ENCODE data around the gene KRTAP5-4.
"Not testable (repeated sequence)": the region's sequence is repeated elsewhere in the genome, so short reads cannot be mapped to it uniquely, and the experiment has no call there.

Gene KRTAP5-4

GRCh38 chr11:1622086-1622485, at the start of gene KRTAP5-4:
KRTAP5-4 (minus strand) TSS chr11:1622138; CDS start chr11:1622093, 45 bp downstream.
- no peak for DNase-seq (ENCODE audit: low read depth, low spot score)

- no peak for DNase-seq (ENCODE audit: low read depth, low spot score)
Observed at GRCh38 chr11:1671658-1672057, 49.7 kb upstream of the KRTAP5-4 start.

GRCh38 chr11:1670905-1671371, 49.0 kb upstream of the KRTAP5-4 start:
- no peak for DNase-seq (ENCODE audit: low read depth, low spot score)

- not testable (repeated sequence) for DNase-seq (ENCODE audit: low read depth, low spot score)
Observed at GRCh38 chr11:1670457-1670856, 48.5 kb upstream of the KRTAP5-4 start.

- DNase-seq (ENCODE audit: low read depth, low spot score), result no peak
Observed at GRCh38 chr11:1669546-1670218, 47.7 kb upstream of the KRTAP5-4 start.

- no peak for DNase-seq (ENCODE audit: low read depth, low spot score)
Observed at GRCh38 chr11:1668911-1669473, 47.1 kb upstream of the KRTAP5-4 start.

GRCh38 chr11:1667906-1668305, 46.0 kb upstream of the KRTAP5-4 start:
- no peak for DNase-seq (ENCODE audit: low read depth, low spot score)

- DNase-seq (ENCODE audit: low read depth, low spot score), result no peak
Observed at GRCh38 chr11:1667121-1667850, 45.3 kb upstream of the KRTAP5-4 start.

GRCh38 chr11:1665313-1665712, 43.4 kb upstream of the KRTAP5-4 start:
- DNase-seq (ENCODE audit: low read depth, low spot score), result no peak

GRCh38 chr11:1662699-1663283, 40.9 kb upstream of the KRTAP5-4 start:
- not testable (repeated sequence) for DNase-seq (ENCODE audit: low read depth, low spot score)

GRCh38 chr11:1661454-1662269, 39.7 kb upstream of the KRTAP5-4 start:
- not testable (repeated sequence) for DNase-seq (ENCODE audit: low read depth, low spot score)

GRCh38 chr11:1660111-1660867, 38.4 kb upstream of the KRTAP5-4 start:
- no peak for DNase-seq (ENCODE audit: low read depth, low spot score)

- DNase-seq (ENCODE audit: low read depth, low spot score), result no peak
Observed at GRCh38 chr11:1659506-1659905, 37.6 kb upstream of the KRTAP5-4 start.

- no peak for DNase-seq (ENCODE audit: low read depth, low spot score)
Observed at GRCh38 chr11:1656670-1657069, 34.7 kb upstream of the KRTAP5-4 start.

GRCh38 chr11:1656061-1656441, 34.1 kb upstream of the KRTAP5-4 start:
- DNase-seq (ENCODE audit: low read depth, low spot score), result no peak

GRCh38 chr11:1655168-1656060, 33.5 kb upstream of the KRTAP5-4 start:
- no peak for DNase-seq (ENCODE audit: low read depth, low spot score)

- no peak for DNase-seq (ENCODE audit: low read depth, low spot score)
Observed at GRCh38 chr11:1654388-1655167, 32.6 kb upstream of the KRTAP5-4 start.

- no peak for DNase-seq (ENCODE audit: low read depth, low spot score)
Observed at GRCh38 chr11:1653541-1654387, 31.8 kb upstream of the KRTAP5-4 start.
